IMR-90 (cell line): Measurements from ENCODE around the gene ARVCF. TPM values are rescaled to one million over a fixed set of nuclear protein-coding genes. Genes with fewer than 3 reads are reported as not detected.

Experiments
- ATAC-seq: fragments of 200-7000 bp; cut with Tn5 transposase; 2 replicates; pipeline ENCODE4 v1.9.1; 2020; ENCODE audit warnings: low read depth, mild to moderate bottlenecking, moderate library complexity
- BruUV-seq: library from RNA; stranded (reverse); fragments of 400-500 nt; replicated peaks from 2 replicates; lab custom pipeline; 2021; lab: Mats Ljungman, UMichigan
- CTCF ChIA-PET: fragments of 300-600 bp; formaldehyde crosslinking; extraction: SDS; loops from one replicate; lab custom pipeline; 2021; ENCODE audit warnings: antibody characterized with exemption; lab: Yijun Ruan, JAX
- POLR2A ChIA-PET: fragments of 300-600 bp; sonication (Branson Sonifier 250); formaldehyde crosslinking; loops from one replicate; lab custom pipeline; 2022; ENCODE audit warnings: antibody characterized with exemption; ENCODE audit not compliant: unreplicated experiment; lab: Charles Lee
- DNase-seq: peaks from one replicate; pipeline ENCODE4 v3.0.0; 2013
- H2AFZ ChIP-seq: replicated peaks from 2 replicates; pipeline ENCODE3; 2013; ENCODE audit warnings: low read length, mild to moderate bottlenecking; ENCODE audit not compliant: poor library complexity
- H2AK5ac ChIP-seq: 2 replicates; pipeline ENCODE4 v1.6.1; 2013; ENCODE audit warnings: low read depth, low read length, inconsistent platforms
- H2AK9ac ChIP-seq: replicated peaks from 2 replicates; pipeline ENCODE3; 2013; ENCODE audit warnings: mild to moderate bottlenecking, low read depth, low read length, moderate library complexity; ENCODE audit not compliant: poor library complexity
- H2BK120ac ChIP-seq: 2 replicates; pipeline ENCODE4 v1.6.1; 2013; ENCODE audit warnings: low read depth, low read length, inconsistent platforms
- H2BK15ac ChIP-seq: 3 replicates; pipeline ENCODE4 v1.6.1; 2013; ENCODE audit warnings: low read depth, low read length, inconsistent platforms
- H2BK20ac ChIP-seq: 2 replicates; pipeline ENCODE4 v1.6.1; 2013; ENCODE audit warnings: low read depth, mild to moderate bottlenecking, inconsistent platforms, low read length, moderate library complexity
- H2BK5ac ChIP-seq: 2 replicates; pipeline ENCODE4 v1.6.1; 2013; ENCODE audit warnings: mild to moderate bottlenecking, low read depth, low read length, inconsistent platforms; ENCODE audit not compliant: poor library complexity, severe bottlenecking
- H3K14ac ChIP-seq: replicated peaks from 2 replicates; pipeline ENCODE4 v1.6.1; 2013; ENCODE audit warnings: low read depth, low read length, inconsistent platforms
- H3K18ac ChIP-seq: 2 replicates; pipeline ENCODE4 v1.6.1; 2013; ENCODE audit warnings: low read depth, low read length, control low read depth
- H3K23ac ChIP-seq: 2 replicates; pipeline ENCODE4 v1.6.1; 2013; ENCODE audit warnings: low read depth, low read length, inconsistent platforms
- H3K27ac ChIP-seq: 2 replicates; pipeline ENCODE4 v1.5.1; 2013; ENCODE audit warnings: mild to moderate bottlenecking, control low read depth, low read length; ENCODE audit not compliant: insufficient read depth
- H3K27me3 ChIP-seq: 2 replicates; pipeline ENCODE4 v1.6.1; 2013; ENCODE audit warnings: low read length; ENCODE audit not compliant: control insufficient read depth, insufficient read depth
- H3K36me3 ChIP-seq: 2 replicates; pipeline ENCODE4 v1.6.1; 2013; ENCODE audit warnings: low read length, mixed read lengths; ENCODE audit not compliant: control insufficient read depth, insufficient read depth
- H3K4ac ChIP-seq: 2 replicates; pipeline ENCODE4 v1.6.1; 2013; ENCODE audit warnings: low read depth, low read length, inconsistent platforms
- H3K4me1 ChIP-seq: 2 replicates; pipeline ENCODE4 v1.6.1; 2013; ENCODE audit warnings: low read length, mixed read lengths; ENCODE audit not compliant: control insufficient read depth, insufficient read depth
- H3K4me2 ChIP-seq: 2 replicates; pipeline ENCODE4 v1.6.1; 2013; ENCODE audit warnings: low read depth, mild to moderate bottlenecking, control low read depth, low read length, moderate library complexity
- H3K4me3 ChIP-seq: 2 replicates; pipeline ENCODE4 v1.5.1; 2013; ENCODE audit warnings: low read depth, mild to moderate bottlenecking, control low read depth, low read length, moderate library complexity; ENCODE audit not compliant: insufficient read depth
- H3K56ac ChIP-seq: 2 replicates; pipeline ENCODE4 v1.6.1; 2013; ENCODE audit warnings: low read length, inconsistent platforms; ENCODE audit not compliant: insufficient read depth; ENCODE audit errors: extremely low read depth
- H3K79me1 ChIP-seq, 2 experiments: 2 replicates each; pipeline ENCODE4 v1.6.1; 2013; ENCODE audit warnings: low read length in 2 of 2, inconsistent platforms in 1 of 2, low read depth in 1 of 2
- H3K9ac ChIP-seq: 2 replicates; pipeline ENCODE4 v1.6.1; 2013; ENCODE audit warnings: low read depth, low read length, control low read depth
- H3K9me1 ChIP-seq: 2 replicates; pipeline ENCODE4 v1.6.1; 2013; ENCODE audit warnings: low read length, inconsistent platforms; ENCODE audit not compliant: insufficient read depth
- H3K9me3 ChIP-seq: 2 replicates; pipeline ENCODE4 v1.6.1; 2013; ENCODE audit warnings: low read length; ENCODE audit not compliant: control insufficient read depth, insufficient read depth
- H4K20me1 ChIP-seq: 2 replicates; pipeline ENCODE4 v1.6.1; 2013; ENCODE audit warnings: low read length, inconsistent platforms; ENCODE audit not compliant: insufficient read depth
- H4K5ac ChIP-seq: 2 replicates; pipeline ENCODE4 v1.6.1; 2013; ENCODE audit warnings: mild to moderate bottlenecking, low read depth, low read length, control low read depth
- H4K8ac ChIP-seq, 2 experiments: 2 replicates each; pipeline ENCODE4 v1.6.1; 2013; ENCODE audit warnings: low read depth in 2 of 2, low read length in 2 of 2, control low read depth in 1 of 2, inconsistent platforms in 1 of 2
- H4K91ac ChIP-seq: 2 replicates; pipeline ENCODE4 v1.6.1; 2013; ENCODE audit warnings: low read depth, low read length, inconsistent platforms; ENCODE audit not compliant: insufficient read depth
- BHLHE40 ChIP-seq: fragments of 150-350 bp; IDR thresholded peaks from 2 replicates; pipeline ENCODE4 v1.6.1; 2016; ENCODE audit warnings: mild to moderate bottlenecking, low read depth, low read length
- CHD1 ChIP-seq: IDR thresholded peaks from 2 replicates; pipeline ENCODE4 v1.6.1; 2012; ENCODE audit warnings: low read depth, low read length, improper control_type of control experiment
- ELK1 ChIP-seq: fragments of 150-350 bp; IDR thresholded peaks from 2 replicates; pipeline ENCODE4 v1.6.1; 2016; ENCODE audit warnings: low read depth, mild to moderate bottlenecking, low read length, moderate library complexity, borderline replicate concordance
- FOS ChIP-seq: fragments of 150-350 bp; IDR thresholded peaks from 2 replicates; pipeline ENCODE4 v1.6.1; 2016; ENCODE audit warnings: low read depth, low read length
- MXI1 ChIP-seq: IDR thresholded peaks from 2 replicates; pipeline ENCODE4 v1.6.1; 2012; ENCODE audit warnings: low read depth, mild to moderate bottlenecking, low read length, moderate library complexity, borderline replicate concordance
- POLR2A ChIP-seq: IDR thresholded peaks from 2 replicates; pipeline ENCODE4 v1.6.1; 2012; ENCODE audit warnings: mild to moderate bottlenecking, low read depth, low read length
- WGBS, 2 experiments: methylation state at CpG; one replicate each; pipeline versions ENCODE4 v1.1.5 to v1.1.7; 2013; ENCODE audit warnings: missing lambda C conversion rate in 2 of 2; ENCODE audit not compliant: insufficient read length in 1 of 2; ENCODE audit errors: extremely low coverage in 2 of 2; 5-methylcytosine and 5-hydroxymethylcytosine counted together
- dilution Hi-C: fragments of 300-500 bp; cut with HindIII; formaldehyde crosslinking; loops from one replicate; pipeline ENCODE4 v1.14.3; 2018; ENCODE audit warnings: low sequenced_read_pairs; ENCODE audit not compliant: unreplicated experiment
- in situ Hi-C: fragments of 300-500 bp; cut with MboI; formaldehyde crosslinking; loops from 3 replicates; pipeline ENCODE4 v1.14.3; 2019; ENCODE audit warnings: low sequenced_read_pairs, inconsistent platforms, mixed read lengths
- intact Hi-C: fragments of 100-400 bp; cut with micrococcal nuclease; formaldehyde crosslinking; loops from 2 replicates; pipeline ENCODE4 v1.10.0; 2022
- polyA plus RNA-seq, 3 experiments: library from polyadenylated mRNA; depleted of rRNA; stranded (reverse); fragments of >200 nt; gene quantifications; 2 replicates each; pipeline ENCODE4 v1.2.3, GENCODE V29; 2012; ENCODE audit warnings: low replicate concordance in 1 of 3
- total RNA-seq: library from RNA; depleted of rRNA; stranded (reverse); fragments of >200 nt; gene quantifications from 2 replicates; pipeline ENCODE4 v1.2.3, GENCODE V29; 2012

Gene ARVCF
- total and polyA plus RNA-seq, 2 of the 4 experiments (the other 2 are of a cell fraction): 8.6 to 14.1 TPM

DNA sequence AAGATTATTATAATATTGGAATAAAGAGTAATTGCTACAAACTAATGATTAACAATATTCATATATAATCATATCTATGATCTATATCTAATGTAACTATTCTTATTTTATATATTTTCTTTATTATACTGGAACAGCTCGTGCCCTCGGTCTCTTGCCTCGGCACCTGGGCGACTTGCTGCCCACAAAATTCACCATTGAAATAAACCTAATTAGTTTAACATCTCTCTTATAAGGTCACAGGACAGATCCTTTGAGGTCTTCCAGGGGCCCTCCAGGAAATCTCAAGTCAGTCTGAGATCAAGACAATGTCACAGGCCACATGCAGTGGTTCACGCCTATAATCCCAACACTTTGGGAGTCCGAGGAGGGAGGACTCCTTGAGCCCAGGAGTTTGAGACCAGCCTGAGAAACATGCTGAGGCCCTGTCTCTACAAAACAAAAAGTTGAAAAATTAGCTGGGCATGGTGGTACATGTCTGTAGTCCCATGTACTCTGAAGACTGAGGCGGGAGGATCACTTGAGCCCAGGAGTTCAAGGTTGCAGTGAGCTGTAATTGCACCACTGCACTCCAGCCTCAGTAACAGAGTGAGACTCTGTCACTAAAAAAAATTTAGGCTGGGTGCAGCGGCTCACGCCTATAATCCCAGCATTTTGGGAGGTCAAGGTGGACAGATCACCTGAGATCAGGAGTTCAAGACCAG is 68.4 kb downstream of the ARVCF start:
- BruUV-seq: no TSS peak
- no peak overlapping the region for H3K18ac ChIP-seq
- no peak overlapping the region for H3K4me3 ChIP-seq
- no peaks in the 10 kb centered on the region for H3K27me3 ChIP-seq
- no peak overlapping the region for H2BK15ac ChIP-seq
- peak overlapping the region; percentile 70 for H2AK5ac ChIP-seq
- in situ Hi-C loops (no loop called here), intact Hi-C loops (no loop called here), dilution Hi-C loops (no loop called here)
- H3K27ac ChIP-seq: peak overlapping the region; percentile 20; the same call in 1 of the 2 replicates
- peak overlapping the region; percentile 55 for H2AK9ac ChIP-seq
- peaks cover 25% of the 10 kb centered on the region for H3K4me1 ChIP-seq
- H2BK5ac ChIP-seq: peak overlapping the region; percentile 72
- H2BK20ac ChIP-seq: no peak overlapping the region
- H4K8ac ChIP-seq: peak overlapping the region in 1 of 2 experiments; percentile 71; a peak in 2 of 4 replicates
- H3K56ac ChIP-seq: no peak overlapping the region
- H2BK120ac ChIP-seq: peak overlapping the region; percentile 52; the same call in 1 of the 2 replicates
- H3K14ac ChIP-seq: 0 out of 2 replicates have a peak overlapping the region, but pooled peaks have one; percentile 62
- no peak overlapping the region for H4K5ac ChIP-seq
- peaks cover 12% of the 10 kb centered on the region; the same call in 1 of the 2 replicates for H4K20me1 ChIP-seq
- no peaks in the 10 kb centered on the region for H3K9me3 ChIP-seq
- peak overlapping the region; percentile 29; the same call in 1 of the 2 replicates for H3K23ac ChIP-seq
- no peak overlapping the region for H3K9ac ChIP-seq
- H3K4ac ChIP-seq: peak overlapping the region; percentile 71
- peaks cover 18% of the 10 kb centered on the region for H3K36me3 ChIP-seq
- ATAC-seq: no peak
- H3K9me1 ChIP-seq: peaks cover 13% of the 10 kb centered on the region
- POLR2A ChIA-PET: no interaction called here
- 71% methylated on average over 2 of the region's 9 CpGs; no CpG with 5 or more reads in 1 of the 2 experiments for WGBS, 2 experiments
- CTCF ChIA-PET: interaction anchor here (1.4 kb wide), 1 partner anchor 218 kb away, joined by 7 read pairs; no protein-coding TSS in a partner anchor
- DNase-seq: no peak
- H4K91ac ChIP-seq: no peak overlapping the region
- peaks cover 29 to 64% of the 10 kb centered on the region in 2 experiments for H3K79me1 ChIP-seq
- H3K4me2 ChIP-seq: no peak overlapping the region
- no peak for TF ChIP-seq BHLHE40
- no peak for TF ChIP-seq MXI1
- TF ChIP-seq FOS: no peak
- no peak for TF ChIP-seq POLR2A
- no peak for TF ChIP-seq CHD1
- no peak for TF ChIP-seq ELK1
- no peak overlapping the region for H2AFZ ChIP-seq
